Suprapubic skin (tissue), 3 donors: ENCODE data around the gene PIK3R5.

Experiments used
- CTCF ChIP-seq, 2 donors: fragments of 200-600 bp in 1 of 2; fragments of 450-650 bp in 1 of 2; sonication (generic) in 1 of 2; IDR thresholded peaks; one replicate each; pipeline ENCODE4 v1.5.1; 2016 to 2019; ENCODE audit warnings: antibody characterized with exemption in 2 of 2, mild to moderate bottlenecking in 1 of 2, moderate library complexity in 1 of 2
- EP300 ChIP-seq: sonication (generic); formaldehyde crosslinking; IDR thresholded peaks from one replicate; pipeline ENCODE4 v1.6.1; 2017; ENCODE audit warnings: antibody characterized with exemption
- POLR2A ChIP-seq, 2 donors: fragments of 450-650 bp; IDR thresholded peaks; one replicate each; pipeline ENCODE4 v1.6.1; 2017; ENCODE audit warnings: antibody characterized with exemption in 2 of 2, mild to moderate bottlenecking in 2 of 2, moderate library complexity in 2 of 2

- TF ChIP-seq POLR2A (IDR thresholded peaks at IDR 0.05) (no peak), CTCF (IDR thresholded peaks at IDR 0.05) (no peak), EP300 (no peak)
These were observed 91.4 kb downstream of the PIK3R5 start for GRCh38 chr17:8873801-8874715.
